ENCODE measurements around the gene ANKRD18B.
"Not testable (repeated sequence)": the region's sequence is repeated elsewhere in the genome, so short reads cannot be mapped to it uniquely, and the experiment has no call there.

Gene ANKRD18B

DNA sequence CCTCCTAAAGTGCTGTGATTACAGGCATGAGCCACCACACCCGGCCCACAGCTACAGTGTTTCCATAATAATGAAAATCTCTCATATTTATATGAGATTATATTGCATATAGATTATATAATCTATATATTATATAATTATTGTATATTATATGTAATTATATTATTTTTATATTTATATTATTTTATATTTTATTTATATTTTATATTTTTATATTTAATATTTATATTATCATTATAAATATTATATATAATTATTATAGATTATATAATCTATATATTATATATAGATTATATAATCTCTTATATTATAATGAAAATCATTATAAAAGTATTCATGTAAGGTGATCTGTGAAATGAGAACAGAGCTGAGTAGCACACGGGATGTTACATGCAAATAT is 11.5 kb downstream of the ANKRD18B start:
- DNase-seq, result no peak

- DNase-seq, result not testable (repeated sequence)
Observed at GRCh38 chr9:33543463-33543862, 19.4 kb downstream of the ANKRD18B start.

DNA sequence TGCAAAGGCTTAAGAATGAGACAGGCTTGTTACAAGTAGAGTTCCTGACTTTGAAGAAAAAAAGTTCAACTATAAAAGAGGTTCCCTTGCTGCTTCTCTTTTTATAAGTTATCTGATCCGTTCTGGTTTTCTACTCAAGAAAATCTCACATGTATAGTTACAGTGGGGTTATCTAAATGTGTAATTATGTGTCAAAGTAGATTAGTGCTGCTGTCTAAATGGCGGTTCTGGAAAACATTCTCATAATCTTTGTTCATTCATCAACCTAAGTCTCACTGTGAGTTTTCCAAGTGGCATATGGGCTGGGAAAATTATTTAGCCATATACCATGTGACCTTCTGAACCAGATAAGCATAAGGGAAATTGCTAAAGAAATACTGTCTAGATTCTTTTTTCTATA is 21.7 kb downstream of the ANKRD18B start:
- not testable (repeated sequence) for DNase-seq

DNA sequence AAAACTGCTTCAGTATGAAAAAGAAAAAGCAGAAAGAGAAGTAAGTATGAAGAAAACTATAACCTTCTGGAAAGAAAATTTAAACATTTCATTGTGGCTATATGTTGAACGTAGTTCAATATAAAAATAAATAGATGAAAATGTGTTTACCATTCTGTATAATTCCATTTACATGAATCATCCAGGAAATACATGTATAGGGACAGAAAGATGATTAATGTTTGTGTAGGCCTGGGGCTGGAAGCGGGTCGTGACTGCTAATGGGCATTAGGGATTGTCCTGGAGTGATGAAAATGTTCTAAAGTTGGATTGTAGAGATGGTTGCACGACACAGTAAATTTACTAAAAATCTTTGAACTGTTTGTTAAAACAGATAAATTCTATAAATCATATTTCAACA is 24.8 kb downstream of the ANKRD18B start:
- not testable (repeated sequence) for DNase-seq

- DNase-seq, result not testable (repeated sequence)
Observed at GRCh38 chr9:33549418-33549817, 25.4 kb downstream of the ANKRD18B start.

DNA sequence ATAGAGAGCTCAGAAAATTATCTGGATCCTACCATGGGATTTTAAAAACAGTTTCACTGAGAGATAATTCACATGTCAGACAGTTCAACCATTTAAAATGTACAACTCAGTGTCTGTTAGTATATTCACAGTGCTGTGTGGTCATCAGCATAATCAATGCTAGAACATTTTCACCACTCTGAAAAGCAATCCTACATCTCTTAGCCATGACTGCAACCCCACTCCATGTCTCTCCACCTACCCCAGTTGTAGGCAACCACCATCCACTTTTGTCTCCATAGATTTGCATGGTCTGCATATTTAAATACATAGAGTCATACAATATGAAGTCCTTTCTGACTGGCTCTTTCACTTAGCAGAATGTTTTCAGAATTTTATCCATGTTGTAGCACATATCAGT is 27.1 kb downstream of the ANKRD18B start:
- DNase-seq, result not testable (repeated sequence)

- DNase-seq, result not testable (repeated sequence)
Observed at GRCh38 chr9:33552315-33552725, 28.3 kb downstream of the ANKRD18B start.

- not testable (repeated sequence) for DNase-seq
Observed at GRCh38 chr9:33560217-33560616, 36.2 kb downstream of the ANKRD18B start.

- not testable (repeated sequence) for DNase-seq
Observed at GRCh38 chr9:33562196-33562595, 38.1 kb downstream of the ANKRD18B start.

DNA sequence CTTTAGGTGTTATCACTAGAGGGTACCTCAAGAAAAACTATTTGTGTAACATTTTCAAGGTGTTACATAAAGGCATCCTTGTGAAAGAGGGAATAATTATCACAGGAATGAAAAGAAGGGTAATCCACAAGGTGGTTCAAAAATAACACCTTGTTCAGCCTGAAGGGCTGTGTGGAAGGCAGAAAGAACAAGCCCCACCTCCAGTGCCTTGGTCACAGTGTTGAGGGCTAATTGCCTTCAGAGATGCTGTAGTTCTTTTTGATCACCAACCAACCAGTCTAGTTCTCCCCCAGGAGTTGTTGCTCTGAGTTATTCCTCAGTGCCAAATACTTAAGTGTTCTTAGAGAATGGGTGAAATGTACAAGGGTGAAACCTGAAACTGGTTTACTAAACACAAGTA is 43.7 kb downstream of the ANKRD18B start:
- not testable (repeated sequence) for DNase-seq

DNA sequence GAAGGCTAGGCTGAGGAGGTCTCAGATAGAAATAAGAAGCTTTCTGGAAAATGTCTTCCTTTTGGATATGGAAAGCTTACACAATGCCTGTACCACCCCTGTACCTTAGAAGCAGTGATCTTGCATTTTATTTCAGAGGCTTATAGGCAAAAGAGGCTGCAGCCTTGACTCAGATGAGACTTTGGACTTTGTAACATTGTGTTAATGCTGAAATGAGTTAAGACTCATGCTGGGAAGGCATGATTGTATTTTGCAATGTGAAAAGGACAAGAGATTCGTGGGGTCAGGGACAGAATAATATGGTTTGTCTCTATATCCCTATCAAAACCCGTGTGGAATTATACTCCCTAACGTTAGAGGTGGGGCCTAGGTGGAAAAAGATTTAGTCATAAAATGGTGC is 53.7 kb downstream of the ANKRD18B start:
- DNase-seq, result not testable (repeated sequence)

DNA sequence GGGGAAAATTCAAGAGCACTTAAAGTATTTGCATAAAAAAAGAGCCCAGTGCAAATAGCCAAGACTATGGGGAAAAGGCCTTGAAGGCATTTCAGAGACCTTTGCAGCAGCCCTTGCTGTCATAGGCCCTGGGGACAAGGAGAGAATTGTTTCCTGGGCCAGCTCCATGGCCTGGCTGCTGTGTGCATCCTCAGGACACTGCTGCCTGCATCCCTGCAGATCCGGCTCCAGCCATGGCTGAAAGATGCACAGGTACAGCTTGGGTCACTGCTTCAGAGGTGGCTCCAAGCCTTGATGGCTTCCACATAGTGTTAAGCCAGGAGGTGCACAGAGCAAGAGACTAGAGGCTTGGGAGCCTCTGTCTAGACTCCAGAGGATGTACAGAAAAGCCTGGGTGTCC is 55.9 kb downstream of the ANKRD18B start:
- DNase-seq, result not testable (repeated sequence)

- not testable (repeated sequence) for DNase-seq
Observed at GRCh38 chr9:33582686-33583085, 58.6 kb downstream of the ANKRD18B start.

DNA sequence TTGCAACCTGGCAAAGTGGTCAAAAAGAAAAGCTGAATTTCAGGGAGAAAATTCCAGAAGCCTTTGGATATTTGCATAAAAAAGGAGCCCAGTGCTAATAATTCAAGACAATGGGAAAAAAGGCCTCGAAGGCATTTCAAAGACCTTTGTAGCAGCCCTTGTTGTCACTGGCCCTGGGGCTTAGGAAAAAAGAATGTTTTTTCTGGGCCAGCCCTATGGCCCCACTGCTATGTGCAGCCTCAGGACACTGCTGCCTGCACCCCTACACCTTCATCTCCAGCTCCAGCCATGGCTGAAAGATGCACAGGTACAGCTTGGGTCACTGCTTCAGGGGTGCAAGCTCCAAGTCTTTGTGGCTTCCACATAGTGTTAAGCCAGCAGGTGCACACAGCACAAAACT is 62.1 kb downstream of the ANKRD18B start:
- not testable (repeated sequence) for DNase-seq

DNA sequence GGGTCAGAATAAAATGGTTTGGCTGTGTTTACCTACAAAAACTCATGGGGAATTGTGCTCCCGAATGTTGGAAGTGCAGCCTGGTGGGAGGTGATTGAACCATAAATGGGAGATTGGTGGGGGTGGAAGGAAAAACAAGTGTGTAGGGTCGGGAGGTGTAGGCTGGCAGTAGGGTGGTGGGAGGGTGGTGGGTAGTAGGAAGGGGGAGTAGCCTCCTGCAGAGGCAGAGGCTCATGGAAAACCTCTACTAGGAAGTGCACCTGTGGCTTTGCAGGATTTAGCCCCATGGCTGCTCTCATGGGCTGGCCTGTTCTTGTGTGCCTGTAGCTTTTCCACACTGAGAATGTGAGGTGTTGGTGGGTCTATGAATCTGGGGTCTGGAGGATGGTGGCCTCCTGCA is 63.7 kb downstream of the ANKRD18B start:
- not testable (repeated sequence) for DNase-seq

- not testable (repeated sequence) for DNase-seq
Observed at GRCh38 chr9:33588876-33589275, 64.8 kb downstream of the ANKRD18B start.

DNA sequence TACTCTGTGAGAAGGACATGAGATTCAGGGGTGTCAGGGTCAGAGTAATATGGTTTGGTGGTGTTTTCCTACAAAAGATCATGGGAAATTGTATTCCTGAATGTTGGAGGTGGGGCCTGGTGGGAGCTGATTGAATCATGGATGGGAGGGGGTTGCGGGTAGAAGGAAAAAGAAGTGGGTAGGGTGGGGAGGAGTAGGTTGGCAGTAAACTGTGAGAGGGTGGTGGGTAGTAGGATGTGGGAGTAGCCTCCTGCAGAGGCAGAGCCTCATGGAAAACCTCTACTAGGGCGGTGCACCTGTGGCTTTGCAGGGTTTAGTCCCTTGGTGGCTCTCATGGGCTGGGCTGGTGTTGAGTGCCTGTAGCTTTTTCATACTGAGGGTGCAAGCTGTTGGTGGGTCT is 66.8 kb downstream of the ANKRD18B start:
- not testable (repeated sequence) for DNase-seq

GRCh38 chr9:33596974-33597373 is 72.9 kb downstream of the ANKRD18B start:
- DNase-seq, result not testable (repeated sequence)

DNA sequence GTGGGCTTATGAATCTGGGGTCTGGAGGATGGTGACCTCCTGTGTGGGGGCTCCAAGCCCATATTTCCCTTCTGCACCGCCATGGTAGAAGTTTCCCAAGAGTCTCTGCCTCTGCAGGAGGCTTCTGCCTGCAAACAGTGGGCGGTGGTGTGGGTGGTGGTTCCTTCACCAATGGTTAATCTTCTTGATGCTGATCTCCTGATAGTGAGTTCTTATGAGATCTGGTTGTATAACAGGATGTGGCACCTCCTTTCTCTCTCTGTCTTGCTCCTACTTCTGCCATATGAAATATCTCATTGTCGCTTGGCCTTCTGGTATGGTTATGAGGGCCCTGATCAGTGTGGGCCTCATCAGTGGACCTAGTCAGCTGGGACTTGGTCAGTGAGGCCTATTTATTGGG is 73.3 kb downstream of the ANKRD18B start:
- not testable (repeated sequence) for DNase-seq

DNA sequence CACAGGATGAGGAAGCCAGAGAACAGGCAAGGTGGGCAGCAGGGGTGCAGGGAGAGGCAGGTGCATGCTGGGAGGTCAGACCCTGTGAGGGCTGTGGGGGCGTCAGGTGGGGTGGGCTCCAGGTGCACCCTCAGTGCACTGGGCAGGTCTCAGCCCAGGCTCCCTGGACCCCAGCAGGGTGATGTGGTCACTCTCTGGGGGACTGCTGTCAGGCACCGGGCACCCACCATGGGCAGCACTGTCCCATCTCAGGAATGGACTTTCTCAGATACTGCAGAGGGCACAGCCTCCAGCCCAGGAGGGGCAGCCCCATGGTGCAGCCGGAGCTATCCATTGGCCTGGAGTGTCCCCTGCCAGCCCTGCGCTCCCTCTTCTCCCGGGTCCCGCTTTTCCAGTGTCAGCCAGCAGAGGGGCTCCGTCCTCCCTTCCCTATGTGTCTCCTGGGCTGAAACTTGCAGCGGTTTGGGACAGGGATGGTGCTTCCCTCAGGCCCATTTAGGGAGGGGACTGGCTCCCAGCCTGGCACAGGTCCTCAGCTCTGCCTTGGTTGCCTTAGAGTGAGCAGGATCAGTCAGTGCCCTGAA is 74.8 kb downstream of the ANKRD18B start:
- not testable (repeated sequence) for DNase-seq

GRCh38 chr9:33600911-33601310 is 76.9 kb downstream of the ANKRD18B start:
- not testable (repeated sequence) for DNase-seq

- not testable (repeated sequence) for DNase-seq
Observed at GRCh38 chr9:33604249-33604648, 80.2 kb downstream of the ANKRD18B start.

DNA sequence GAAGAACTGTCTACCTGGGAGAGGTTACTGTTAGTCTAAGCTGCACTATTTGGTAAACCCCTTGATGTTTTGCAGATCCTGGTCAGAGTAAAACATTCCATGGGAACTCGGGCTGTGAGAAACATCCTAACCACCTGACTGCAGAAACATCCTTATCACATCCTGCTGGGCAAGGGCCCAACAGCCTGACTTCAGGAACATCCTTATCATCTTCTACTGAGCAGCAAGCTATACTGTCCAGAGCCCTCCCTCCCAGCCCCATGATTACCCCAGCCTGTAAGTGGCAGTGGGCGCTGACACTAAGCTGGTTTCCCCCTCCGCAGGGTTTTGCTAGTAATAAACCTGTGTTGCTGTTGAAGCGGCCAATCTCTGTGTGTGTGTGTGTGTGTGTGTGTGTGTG is 80.9 kb downstream of the ANKRD18B start:
- DNase-seq, result not testable (repeated sequence)

DNA sequence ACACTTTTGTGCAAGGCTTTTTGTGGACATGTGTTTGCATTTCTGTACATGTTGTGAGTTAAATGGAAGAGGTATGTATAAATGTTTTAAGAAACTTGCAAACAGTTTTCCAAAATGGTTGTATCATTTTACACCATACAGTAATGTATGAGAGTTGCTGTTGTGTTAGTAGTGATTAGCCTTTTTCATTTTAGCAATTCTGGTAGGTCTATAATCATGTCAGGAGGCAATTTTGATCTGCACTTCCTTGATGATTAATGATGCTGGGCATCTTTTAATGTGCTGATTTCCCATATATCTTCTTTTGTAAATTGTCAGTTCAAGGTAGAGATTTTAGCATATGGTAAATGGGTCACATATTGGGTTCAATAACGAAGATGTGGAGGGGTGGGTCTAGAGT is 87.3 kb downstream of the ANKRD18B start:
- DNase-seq, result no peak

DNA sequence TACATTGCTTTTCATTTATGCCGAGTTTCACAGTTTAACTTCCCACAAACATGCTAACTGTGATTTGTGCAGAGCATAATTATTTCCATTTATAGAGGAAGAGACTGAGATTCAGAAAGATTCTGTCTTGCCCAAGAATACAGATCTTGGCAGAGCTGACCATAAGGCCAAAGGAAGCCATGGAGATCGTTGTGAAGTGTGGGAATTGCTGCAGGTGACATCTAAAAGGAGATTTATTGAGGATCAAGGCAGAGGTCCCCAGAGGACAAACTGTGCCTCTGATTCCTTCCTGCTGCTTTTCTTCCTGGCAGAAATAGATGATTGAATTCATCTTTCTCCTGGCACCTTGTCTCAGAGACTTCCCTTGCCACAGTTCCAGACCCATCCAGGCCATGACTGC is 88.4 kb downstream of the ANKRD18B start:
- not testable (repeated sequence) for DNase-seq
